Mesenteric fat pad (tissue), 1 donor: ENCODE results near the gene WWC2. TPM values are rescaled to one million over a fixed set of nuclear protein-coding genes. Genes with fewer than 3 reads are reported as not detected.
"Not testable (repeated sequence)": the region's sequence is repeated elsewhere in the genome, so short reads cannot be mapped to it uniquely, and the experiment has no call there.

Source experiments
- DNase-seq: peaks from one replicate; pipeline ENCODE4 v3.0.0-alpha.2; 2020; ENCODE audit warnings: low spot score
- total RNA-seq: library from RNA; stranded (reverse); fragmentation: NEBNext Ultra II Directional; extraction: Animal tissue kit (Norgen Biotek cat#: 25700); gene quantifications from one replicate; pipeline ENCODE4 v1.2.1, GENCODE V29; 2021
- donor health status: DM: yes; HTN: yes; CAD: no.

Gene WWC2
- total RNA-seq, 1 donor from 2014 or later, result 37.6 TPM

- no peak for DNase-seq
Measured at GRCh38 chr4:183291070-183291469, 192.0 kb downstream of the WWC2 start.

DNA sequence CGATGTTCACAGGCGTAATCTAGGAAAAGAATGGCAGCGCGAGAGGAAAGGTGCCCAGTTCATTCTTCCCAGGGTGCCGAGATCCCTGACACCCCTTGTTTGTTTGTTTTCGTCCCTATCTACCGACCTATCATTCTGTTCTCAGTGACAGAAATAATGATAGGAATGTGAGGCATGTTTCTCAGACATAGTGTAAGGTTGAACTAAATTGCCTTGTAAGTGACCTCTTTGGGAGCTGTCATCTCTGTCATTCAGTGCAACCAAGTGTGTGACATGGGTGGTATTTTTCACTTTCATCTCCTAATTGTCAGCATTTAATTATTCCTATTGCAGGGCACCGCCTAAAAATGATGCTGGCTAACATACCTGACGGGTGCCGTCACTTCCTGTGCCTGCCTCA, 196.7 kb downstream of the WWC2 start:
- DNase-seq, result no peak

DNA sequence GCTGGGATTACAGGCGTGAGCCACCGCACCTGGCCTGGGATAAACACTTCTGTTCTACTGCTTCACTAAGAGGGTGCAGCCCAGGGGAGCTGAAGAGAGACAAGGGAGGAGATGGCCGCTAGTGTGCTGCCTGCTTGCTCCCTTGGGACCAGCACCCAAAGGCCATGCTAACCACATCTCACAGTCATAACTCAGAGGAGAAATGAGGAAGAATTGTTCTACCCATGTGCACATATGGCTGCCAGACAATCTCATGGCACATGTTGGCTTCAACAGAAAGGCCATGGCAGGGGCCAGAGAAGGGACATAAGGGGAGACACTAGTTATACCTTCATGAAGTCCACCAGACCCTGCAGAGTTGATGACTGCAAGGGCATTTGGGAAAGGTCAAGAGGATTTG, 198.6 kb downstream of the WWC2 start:
- no peak for DNase-seq

- DNase-seq, result no peak
Measured at GRCh38 chr4:183299464-183299863, 200.4 kb downstream of the WWC2 start.

DNA sequence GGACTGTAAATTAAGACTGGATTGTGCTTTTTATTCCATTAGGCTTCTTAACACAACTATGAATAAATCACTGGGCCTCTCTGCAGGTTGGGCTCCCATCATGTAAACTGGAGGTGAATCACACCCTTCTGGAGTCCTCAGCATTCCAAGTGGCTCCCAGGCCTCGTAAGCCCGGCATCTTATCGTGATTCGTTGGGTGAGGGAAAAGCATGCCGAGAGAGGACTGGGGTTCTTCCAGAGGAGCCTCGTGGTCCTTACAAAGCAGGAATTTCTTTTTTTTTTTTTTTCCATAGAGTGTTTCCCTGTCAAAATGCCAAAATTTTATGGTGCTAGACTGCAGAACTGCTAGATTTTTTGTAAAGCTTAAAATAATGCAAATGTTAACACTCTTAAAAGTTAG, 201.0 kb downstream of the WWC2 start:
- DNase-seq, result no peak

DNA sequence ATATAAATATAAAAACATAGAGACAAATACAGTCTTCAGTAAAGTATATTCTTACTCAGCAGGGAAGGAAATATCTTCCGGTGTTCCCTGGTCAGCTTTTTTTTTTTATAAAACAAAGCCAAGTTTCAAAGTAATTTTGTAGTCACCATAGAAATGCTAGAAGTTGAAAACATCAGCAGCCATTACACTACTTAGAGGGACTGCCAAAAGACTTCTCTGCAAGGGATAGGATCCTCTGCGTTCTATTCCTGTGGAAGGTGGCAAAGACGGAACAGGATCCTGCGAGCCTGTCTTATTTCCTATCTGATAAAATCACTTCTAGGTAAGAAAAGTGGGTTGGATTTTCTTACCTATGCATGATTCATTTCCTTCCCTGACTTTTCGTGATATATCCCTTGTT, 201.6 kb downstream of the WWC2 start:
- no peak for DNase-seq

GRCh38 chr4:183303301-183303700, 204.2 kb downstream of the WWC2 start:
- no peak for DNase-seq

- no peak for DNase-seq
Measured at GRCh38 chr4:183304067-183304466, 205.0 kb downstream of the WWC2 start.

DNA sequence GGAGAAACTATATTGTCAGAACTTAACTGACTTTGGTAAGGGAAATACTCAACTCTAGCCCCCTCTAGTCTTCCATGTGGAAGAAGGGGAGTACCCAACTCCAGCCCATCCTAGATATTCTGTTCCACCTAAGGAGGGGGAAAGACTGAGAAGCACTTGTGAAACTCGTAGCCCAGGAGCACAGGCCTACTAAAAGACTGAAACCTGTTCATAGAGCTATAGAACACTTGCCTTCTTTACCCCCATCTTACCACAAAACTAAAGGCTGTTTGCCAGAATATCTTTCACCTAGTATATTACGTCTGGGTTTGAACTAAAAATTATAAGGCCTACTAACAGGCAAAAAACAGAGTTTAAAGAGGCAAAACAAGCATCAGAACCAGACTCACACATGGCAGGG, 205.5 kb downstream of the WWC2 start:
- no peak for DNase-seq

DNA sequence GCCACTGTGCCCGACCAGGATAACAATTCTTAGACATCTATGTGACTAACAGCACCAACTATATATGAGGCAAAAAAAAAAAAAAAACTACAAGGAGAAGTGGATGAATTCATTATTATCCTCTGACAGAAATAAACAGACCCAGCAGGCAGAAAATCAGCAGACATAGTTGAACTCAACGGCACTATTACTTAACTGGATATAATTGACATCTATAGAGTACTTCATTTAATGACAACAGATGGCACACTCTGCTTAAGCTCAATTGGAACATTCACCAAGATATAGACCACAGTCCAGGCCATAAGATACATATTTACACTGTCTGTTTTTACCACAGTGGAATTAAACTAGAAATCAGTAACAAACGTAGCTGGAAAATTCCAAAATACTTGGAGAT, 207.8 kb downstream of the WWC2 start:
- DNase-seq, result no peak

DNA sequence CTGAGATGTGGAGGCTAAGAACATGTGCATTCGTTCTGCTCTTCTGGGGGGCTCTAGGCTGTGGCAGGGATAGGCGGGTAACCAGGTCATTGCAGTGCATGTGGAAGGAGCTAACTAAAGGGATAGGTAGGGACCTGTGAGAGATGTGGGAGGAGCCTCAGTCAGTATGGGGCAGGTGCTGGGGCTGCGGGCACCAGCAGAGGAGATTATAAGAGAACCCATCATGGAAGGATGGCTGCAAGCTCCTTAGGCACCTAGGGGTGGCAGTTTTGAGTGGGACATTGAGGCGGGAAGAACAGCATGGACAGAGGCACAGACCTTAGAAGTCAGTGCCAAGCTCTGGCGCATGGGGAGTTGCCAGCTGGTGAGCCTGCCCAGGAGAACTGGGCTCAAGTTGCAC, 213.8 kb downstream of the WWC2 start:
- DNase-seq, result no peak

DNA sequence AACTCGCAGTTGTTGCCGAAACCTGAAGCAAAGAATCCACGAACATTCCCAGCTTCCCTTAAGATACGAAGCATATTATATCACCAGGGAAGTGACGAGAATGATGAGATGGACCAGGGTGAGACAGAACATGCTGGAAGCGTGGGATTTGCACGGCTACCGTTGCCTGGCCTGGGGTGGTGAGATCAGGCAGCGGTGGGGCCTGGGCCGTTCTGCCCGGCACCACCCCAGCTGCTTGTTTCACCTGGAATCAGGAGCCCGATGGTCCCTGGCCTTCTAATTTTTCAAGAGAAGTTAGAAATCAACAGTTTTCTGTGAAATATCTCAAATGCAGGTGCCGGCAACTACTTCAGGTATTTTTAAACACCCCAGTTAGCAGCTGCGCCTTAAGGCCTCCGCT, 215.3 kb downstream of the WWC2 start:
- no peak for DNase-seq

DNA sequence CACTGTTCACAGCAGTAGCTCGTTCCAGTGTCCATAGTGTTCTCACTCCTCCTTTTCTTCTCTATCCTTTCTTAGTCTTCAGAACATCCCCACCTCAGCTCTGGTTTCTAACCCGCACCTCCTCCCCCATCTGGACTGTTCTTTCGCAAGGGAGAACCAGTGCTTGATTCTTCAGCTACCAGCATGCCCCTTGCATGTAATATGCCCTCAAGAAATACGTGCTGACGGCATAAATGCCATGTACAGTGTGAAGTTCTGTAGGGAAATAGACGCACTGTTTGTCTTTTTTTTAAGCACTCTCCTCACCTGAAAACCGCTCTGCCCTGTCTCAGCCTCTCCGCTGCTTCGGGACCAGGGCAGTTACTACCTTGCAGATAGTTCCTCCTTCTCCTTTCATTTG, 215.7 kb downstream of the WWC2 start:
- no peak for DNase-seq

- DNase-seq, result no peak
Measured at GRCh38 chr4:183318656-183319055, 219.6 kb downstream of the WWC2 start.

- no peak for DNase-seq
Measured at GRCh38 chr4:183320211-183321059, 221.4 kb downstream of the WWC2 start, which contains the start of gene CLDN22. CLDN22 (minus strand) TSS chr4:183320276; CDS start chr4:183320218, 58 bp downstream.

DNA sequence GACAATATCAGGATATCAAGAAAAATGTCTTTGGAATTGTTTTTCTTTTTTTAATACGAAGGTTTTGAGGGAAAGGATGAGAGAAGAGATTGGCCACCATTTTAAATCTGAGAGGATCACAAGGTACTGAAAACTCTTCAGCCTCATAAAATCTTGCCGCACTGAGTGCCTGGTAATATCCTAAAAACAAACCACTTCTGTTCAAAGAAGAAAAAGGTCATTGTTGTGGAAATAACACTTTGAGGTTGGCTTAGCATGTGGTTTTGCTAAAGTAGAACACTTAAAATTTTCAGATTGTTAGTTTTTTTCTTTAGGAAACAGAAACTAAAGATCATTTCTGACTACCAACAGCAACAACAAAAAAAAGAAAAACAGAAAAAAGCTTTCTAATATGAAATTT, 222.0 kb downstream of the WWC2 start:
- DNase-seq, result no peak

- no peak for DNase-seq
Measured at GRCh38 chr4:183321516-183321915, 222.5 kb downstream of the WWC2 start.

- no peak for DNase-seq
Measured at GRCh38 chr4:183322326-183322725, 223.3 kb downstream of the WWC2 start, which contains the start of gene CLDN24. CLDN24 (minus strand) TSS chr4:183322426; CDS start chr4:183322426, 0 bp downstream.

- no peak for DNase-seq
Measured at GRCh38 chr4:183323295-183323694, 224.2 kb downstream of the WWC2 start.

DNA sequence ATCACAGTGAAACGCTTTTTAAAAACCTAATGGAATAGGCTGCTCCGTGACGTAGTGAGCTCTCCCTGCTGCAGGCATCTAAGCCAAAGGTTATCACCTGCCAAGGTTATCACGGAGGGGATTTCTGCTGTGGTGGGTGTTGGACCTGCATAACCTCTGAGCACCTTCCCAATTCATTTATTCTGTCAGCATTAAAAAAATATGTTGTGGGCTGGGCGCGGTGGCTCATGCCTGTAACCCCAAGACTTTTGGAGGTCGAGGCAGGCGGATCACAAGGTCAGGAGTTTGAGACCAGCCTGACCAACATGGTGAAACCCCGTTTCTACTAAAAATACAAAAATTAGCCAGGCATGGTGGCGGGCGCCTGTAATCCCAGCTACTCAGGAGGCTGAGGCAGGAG, 225.0 kb downstream of the WWC2 start:
- DNase-seq, result not testable (repeated sequence)

DNA sequence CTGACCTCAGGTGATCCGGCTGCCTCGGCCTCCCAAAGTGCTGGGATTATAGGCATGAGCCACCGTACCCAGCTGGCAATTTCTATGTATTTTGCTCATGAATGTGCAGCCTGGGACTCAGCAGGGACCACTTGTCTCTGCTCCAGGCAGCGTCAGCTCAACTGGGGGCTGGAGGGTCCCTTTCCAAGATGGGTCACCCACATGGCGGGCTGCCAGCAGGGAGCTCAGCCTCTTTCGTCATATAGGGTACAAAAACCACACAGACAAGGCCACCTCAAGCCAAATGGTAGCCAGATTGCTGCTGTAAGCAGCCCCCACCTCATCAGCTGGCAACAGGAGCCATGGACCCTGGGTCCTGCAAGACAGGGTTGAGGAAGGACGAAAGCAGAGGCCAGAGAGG, 225.6 kb downstream of the WWC2 start:
- no peak for DNase-seq

DNA sequence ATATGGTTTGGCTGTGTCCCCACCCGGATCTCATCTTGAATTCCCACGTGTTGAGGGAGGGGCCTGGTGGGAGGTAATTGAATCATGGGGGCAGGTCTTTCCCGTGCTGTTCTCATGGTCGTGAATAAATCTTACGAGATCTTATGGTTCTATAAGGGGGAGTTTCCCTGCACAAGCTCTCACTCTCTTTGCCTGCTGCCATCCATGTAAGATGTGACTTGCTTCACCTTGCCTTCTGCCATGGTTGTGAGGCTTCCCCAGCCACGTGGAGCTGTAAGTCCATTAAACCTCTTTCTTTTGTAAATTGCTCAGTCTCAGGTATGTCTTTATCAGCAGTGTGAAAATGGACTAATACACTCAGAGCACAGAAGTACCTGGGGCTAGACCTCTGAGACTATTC, 227.3 kb downstream of the WWC2 start:
- DNase-seq, result not testable (repeated sequence)

- no peak for DNase-seq
Measured at GRCh38 chr4:183326853-183327252, 227.8 kb downstream of the WWC2 start.
